Dermis blood vessel endothelial cell (primary cell): ENCODE data around the gene TMC4. TPM values are rescaled to one million over a fixed set of nuclear protein-coding genes. Genes with fewer than 3 reads are reported as not detected.

Source experiments
- DNase-seq: peaks from one replicate; pipeline ENCODE4 v3.0.0; 2010
- total RNA-seq: library from RNA; depleted of rRNA; stranded (reverse); fragments of >200 nt; gene quantifications from 2 replicates; pipeline ENCODE4 v1.2.3, GENCODE V29; 2014

Gene TMC4
- total RNA-seq, 1 donor from 2014 or later, result 0.68 TPM

GRCh38 chr19:54128796-54129616, 44.0 kb downstream of the TMC4 start:
- DNase-seq, result no peak

GRCh38 chr19:54128441-54128725, 44.6 kb downstream of the TMC4 start:
- DNase-seq, result no peak

- DNase-seq, result no peak
Observed at GRCh38 chr19:54127688-54128440, 45.1 kb downstream of the TMC4 start.

GRCh38 chr19:54125713-54126112, 47.2 kb downstream of the TMC4 start:
- no peak for DNase-seq

- no peak for DNase-seq
Observed at GRCh38 chr19:54124393-54124792, 48.6 kb downstream of the TMC4 start.

- no peak for DNase-seq
Observed at GRCh38 chr19:54123682-54124081, 49.3 kb downstream of the TMC4 start.

- DNase-seq, result no peak
Observed at GRCh38 chr19:54121259-54121658, 51.7 kb downstream of the TMC4 start.

GRCh38 chr19:54115109-54116063, 57.6 kb downstream of the TMC4 start, which contains the start of the genes PRPF31 and TFPT:
TSS of gene PRPF31 (plus strand) at chr19:54115754. CDS start at chr19:54118279, 2,525 bp downstream.
TSS of gene TFPT (minus strand) at chr19:54115657. CDS start at chr19:54115269, 388 bp downstream.
- peak; percentile 99 for DNase-seq

- peak; percentile 78 for DNase-seq
Observed at GRCh38 chr19:54114340-54115108, 58.4 kb downstream of the TMC4 start.

Other genes starting within 250 kb of the TMC4 start
- gene CACNG8, start 210.2 kb downstream of the TMC4 start, total RNA-seq, result 0.14 and 0.17 TPM in 2 replicates
- 0.84 and 0.85 TPM in 2 replicates for gene CACNG6, start 181.5 kb downstream of the TMC4 start, total RNA-seq
- not detected in 2 replicates for gene VSTM1, start 109.3 kb downstream of the TMC4 start, total RNA-seq
- gene TARM1, start 91.8 kb downstream of the TMC4 start, total RNA-seq, result not detected in 2 replicates
- gene OSCAR, start 72.4 kb downstream of the TMC4 start, total RNA-seq, result not detected in 2 replicates
- gene NDUFA3, start 70.3 kb downstream of the TMC4 start, total RNA-seq, result 11.4 and 12.6 TPM in 2 replicates
- 16.3 and 27.2 TPM in 2 replicates for gene TFPT, start 57.5 kb downstream of the TMC4 start, total RNA-seq
- 64.5 and 103 TPM in 2 replicates for gene PRPF31, start 57.4 kb downstream of the TMC4 start, total RNA-seq
- 13.3 and 28.4 TPM in 2 replicates for gene CNOT3, start 35.4 kb downstream of the TMC4 start, total RNA-seq
- 6.8 and 7.8 TPM in 2 replicates for gene LENG1, start 13.4 kb downstream of the TMC4 start, total RNA-seq
- gene MBOAT7, start 16.4 kb upstream of the TMC4 start, total RNA-seq, result 33.5 and 50.1 TPM in 2 replicates
- 71.8 and 78.3 TPM in 2 replicates for gene TSEN34, start 18.1 kb upstream of the TMC4 start, total RNA-seq
- 1,481 and 2,291 TPM in 2 replicates for gene RPS9, start 27.7 kb upstream of the TMC4 start, total RNA-seq
- not detected in 2 replicates for gene LILRB3, start 49.8 kb upstream of the TMC4 start, total RNA-seq
- gene LILRA6, start 69.6 kb upstream of the TMC4 start, total RNA-seq, result not detected in 2 replicates
- gene LILRB5, start 84.1 kb upstream of the TMC4 start, total RNA-seq, result not detected in 2 replicates
- not detected in 2 replicates for gene LILRB2, start 108.0 kb upstream of the TMC4 start, total RNA-seq
- gene LILRA5, start 140.0 kb upstream of the TMC4 start, total RNA-seq, result not detected in 2 replicates
- not detected in 2 replicates for gene LILRA4, start 166.0 kb upstream of the TMC4 start, total RNA-seq
- not detected in 2 replicates for gene LAIR1, start 191.8 kb upstream of the TMC4 start, total RNA-seq
- not detected in 2 replicates for gene TTYH1, start 242.3 kb upstream of the TMC4 start, total RNA-seq